Measurements from ENCODE around the gene SLC7A4.
"Not testable (repeated sequence)": the region's sequence is repeated elsewhere in the genome, so short reads cannot be mapped to it uniquely, and the experiment has no call there.

Gene SLC7A4

DNA sequence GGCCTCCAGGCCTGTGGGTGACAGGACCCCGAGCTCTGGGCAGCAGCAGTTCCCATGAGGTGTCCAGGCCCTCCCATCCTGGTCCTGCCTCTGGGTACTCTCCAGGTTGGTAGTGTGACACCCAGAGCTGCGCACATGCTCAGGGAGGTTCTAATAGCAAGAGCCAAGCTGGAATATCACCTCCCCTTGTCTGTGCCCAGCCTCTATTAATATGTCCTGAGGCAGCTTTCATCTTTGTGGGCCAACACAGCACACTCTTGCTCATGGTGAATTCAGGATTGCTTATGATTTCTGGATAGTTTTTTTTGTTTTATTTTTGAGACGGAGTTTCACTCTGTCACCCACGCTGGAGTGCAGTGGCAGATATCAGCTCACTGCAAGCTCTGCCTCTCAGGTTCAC is 14.0 kb downstream of the SLC7A4 start:
- no peak for FAIRE-seq

DNA sequence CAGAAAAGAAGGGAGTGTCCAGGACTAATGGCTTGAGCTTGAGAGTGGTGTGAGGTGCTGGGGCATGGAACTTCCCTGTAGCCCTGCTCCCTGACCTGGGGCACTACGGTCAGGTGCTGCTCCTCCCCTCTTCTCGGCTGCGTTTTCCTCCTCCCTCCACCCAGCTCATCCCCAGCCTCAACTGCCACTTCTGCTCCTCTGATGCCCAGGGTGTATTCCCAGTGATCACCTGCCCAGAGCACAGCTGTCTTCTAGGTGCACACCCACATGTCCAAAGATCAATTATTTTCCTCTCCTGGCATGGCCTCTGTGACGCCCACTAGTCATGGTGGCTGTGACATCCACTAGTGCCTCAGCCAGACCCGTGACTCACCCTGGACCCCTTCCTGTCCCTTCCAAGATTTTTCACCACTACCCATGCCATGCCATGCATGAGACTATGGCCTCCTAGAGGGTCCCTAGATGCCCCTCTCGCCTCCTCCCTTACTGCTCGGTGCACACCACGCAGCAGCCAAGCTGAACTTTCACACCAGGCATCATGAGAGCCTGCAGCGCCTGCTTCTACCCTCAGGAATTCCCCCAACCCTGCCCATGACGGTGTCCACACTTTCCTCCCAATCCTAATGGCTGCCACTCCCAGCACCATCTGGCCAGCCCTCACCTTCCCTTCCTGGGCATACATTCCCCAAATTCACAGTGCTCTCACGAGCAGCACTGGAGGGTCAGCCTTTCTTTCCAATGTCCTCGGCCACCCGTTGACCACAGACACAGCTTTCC is 15.5 kb downstream of the SLC7A4 start:
- FAIRE-seq, result no peak

DNA sequence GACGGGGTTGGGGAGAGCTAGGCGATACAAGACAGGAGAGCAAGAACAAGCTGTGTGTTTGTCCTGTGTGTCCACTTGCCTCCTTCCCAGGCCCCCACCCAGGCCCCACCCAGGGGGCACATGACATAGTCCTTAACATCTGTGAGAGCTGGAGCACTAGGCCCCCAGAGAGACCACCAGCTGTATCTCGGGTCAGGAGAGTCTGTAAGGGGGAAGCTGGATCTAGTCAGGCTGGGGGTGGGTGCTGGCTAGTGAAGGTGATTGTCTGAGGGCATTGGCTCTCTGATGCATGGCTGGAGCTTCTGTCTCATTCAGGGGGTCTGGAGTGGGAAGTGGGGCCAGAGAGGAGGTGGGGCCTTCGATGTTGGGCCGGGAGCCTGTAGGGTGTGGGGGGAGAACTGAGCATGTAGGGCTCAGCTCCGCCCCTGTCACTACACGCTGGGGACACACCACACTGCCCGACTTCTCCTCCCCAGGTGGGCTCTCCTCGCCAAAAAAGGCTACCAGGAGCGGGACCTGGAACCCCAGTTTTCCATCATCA is 16.8 kb downstream of the SLC7A4 start:
- FAIRE-seq, result no peak

DNA sequence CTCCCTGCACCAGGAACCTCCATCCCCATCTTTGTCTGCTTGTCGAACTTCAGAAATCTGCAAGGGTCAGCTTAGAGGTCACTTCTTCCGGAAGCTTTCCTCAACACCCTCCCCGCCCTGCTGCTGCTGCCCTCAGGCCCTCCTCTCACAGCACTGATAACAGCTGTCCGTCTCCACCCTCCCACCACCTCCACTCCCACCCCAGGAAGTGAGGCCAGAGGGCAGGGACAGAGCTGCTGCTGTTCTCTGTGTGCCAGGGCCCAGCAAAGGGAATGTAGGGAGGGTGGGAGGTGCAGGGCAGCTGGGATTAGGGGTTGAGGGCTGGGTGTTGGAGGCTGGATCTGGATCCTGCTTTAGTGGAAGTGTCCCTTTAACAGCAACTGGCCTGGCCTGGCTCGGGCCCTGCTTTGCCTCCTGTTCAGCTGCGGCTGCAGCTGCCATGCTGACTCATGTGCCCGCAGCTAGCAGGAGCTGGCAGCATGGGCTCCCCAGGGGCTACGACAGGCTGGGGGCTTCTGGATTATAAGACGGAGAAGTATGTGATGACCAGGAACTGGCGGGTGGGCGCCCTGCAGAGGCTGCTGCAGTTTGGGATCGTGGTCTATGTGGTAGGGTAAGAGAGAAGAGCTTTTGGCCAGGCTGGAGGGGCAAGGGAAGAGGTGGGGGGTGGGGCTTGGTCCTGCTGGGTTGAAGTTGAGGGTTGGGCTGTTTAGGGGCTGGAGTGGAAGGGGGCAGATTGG is 17.5 kb downstream of the SLC7A4 start, which contains the start of gene P2RX6:
P2RX6 (plus strand) TSS at position 440 of the 740 bp plus-strand sequence; CDS start at position 450, 10 bp downstream.
- no peak for FAIRE-seq

DNA sequence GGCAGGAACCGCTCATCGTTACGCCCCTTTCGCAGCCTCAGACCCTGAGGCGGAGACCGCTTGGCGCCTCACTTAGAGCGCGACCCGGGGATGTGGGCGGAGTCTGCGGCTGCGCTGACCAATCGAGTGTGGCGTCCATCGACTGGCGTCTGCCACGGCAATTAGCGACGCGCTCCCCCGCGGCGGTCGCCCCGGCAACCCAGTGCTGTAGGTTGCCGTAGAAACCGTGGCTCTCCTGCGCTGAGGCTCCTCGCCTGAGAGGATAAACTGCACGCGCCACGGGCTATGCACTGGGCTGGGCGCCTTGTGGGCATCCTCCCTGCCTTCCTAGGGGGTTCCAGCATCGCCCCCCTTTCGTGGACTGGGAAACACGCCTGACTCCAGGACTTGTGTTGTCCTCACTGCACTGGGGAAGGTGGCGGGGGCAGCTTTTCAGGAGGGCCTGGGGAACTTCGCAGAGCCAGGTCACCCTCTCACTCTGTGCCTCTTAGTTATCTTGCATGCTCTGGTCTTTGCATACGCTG is 18.1 kb downstream of the SLC7A4 start:
- peak; percentile 88 for FAIRE-seq

DNA sequence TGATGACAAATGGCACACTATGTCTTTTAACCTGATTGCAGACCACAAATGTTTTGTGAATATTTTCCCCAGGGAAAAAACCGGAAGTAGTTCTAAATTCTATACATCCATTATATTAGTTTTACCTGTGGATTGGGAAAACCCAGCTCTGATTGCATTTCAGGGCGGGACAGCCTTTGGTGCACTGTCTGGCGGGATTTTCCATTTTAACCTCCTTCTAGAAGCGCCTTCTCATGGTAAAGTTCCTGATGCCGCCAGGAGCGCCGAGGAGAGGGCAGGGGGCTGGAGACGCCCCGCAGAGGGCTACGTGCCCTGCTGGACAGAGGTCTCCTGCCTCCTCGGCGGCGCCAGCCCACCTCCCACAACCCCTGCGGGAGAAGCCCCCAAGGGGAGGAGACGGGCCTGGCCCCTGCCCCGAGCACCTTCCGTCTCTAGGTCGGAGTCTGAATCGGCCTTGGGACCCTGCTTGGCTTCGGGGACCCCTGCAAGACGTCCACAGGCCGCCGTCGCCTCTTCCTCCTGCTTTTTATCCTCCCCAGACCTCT is 18.6 kb downstream of the SLC7A4 start:
- FAIRE-seq, result no peak

DNA sequence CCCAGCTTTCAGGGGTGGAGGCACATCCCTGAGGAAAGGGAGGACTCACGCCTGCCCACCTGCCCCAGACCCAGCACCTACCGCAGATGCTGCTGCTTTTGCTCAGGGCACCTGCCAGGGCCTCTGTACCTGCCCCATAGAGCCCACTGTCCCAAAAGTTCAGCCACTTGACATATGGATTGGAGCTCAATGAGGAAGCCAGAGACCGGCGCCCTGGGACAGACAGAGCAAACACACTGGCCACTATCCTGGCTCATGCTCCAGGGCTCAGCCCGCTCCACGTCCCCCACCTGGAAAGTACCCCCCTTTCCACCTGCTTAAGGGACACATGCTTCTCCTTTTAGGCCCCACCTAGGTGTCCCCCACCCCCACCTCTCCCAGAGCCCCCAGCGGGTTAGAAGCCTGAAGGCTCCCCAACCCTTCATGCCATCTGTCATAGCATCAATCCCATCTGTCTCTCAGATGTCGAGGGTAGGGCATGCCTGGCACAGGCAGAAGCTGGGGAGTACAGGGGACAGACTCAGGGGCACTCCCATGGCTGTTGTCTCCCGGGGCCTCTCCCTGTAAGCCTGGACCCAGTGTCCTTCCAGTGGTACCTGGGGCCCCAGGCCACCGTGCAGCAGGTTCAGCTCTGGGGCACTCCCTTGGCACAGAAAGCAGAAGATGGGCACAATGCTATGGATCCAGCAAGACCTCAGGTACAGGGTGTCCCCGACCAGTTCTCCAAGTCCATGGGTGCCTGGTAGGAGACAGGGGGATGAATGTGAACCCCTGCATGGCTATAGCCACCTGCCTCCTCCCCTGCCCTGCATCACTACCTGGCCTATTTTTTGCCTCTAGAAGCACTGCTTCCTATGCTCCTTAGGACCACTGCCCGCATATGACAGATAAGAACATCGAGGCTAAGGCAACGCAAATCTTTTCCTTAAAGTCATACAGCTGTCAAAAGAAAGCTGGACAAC is 19.6 kb downstream of the SLC7A4 start:
- FAIRE-seq, result no peak

DNA sequence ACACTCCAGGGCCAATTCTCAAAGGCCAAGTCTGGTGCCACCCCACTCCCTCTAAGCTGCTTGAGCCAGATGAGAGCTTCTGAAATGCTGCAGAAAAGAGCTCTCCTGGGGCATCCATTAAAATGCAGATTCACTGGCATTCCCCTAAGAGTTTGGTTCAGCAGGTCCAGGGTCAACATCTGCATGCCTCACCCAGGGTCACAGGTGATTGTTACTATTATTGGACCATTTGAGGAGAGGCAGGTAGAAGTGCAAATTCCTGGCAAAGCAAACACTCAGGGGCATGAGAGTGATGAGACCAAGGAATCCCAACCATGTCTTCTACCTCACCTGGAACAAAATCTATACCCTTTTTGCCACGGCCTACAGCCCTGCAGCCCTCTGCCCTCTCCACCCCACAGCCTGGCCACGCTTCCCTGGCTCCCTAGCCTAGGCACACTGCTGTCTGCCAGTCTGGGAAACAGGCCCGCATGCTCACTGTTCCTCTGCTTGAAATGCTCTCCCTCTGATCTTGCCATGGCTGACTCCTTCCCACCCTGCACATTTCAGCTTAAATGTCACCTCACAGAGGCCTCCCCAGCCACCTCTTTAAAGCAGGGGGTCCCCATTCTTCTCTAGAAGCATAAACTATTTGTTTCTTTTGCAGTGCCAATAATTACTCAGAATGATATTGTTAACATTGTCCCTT is 21.8 kb downstream of the SLC7A4 start:
- no peak for FAIRE-seq

DNA sequence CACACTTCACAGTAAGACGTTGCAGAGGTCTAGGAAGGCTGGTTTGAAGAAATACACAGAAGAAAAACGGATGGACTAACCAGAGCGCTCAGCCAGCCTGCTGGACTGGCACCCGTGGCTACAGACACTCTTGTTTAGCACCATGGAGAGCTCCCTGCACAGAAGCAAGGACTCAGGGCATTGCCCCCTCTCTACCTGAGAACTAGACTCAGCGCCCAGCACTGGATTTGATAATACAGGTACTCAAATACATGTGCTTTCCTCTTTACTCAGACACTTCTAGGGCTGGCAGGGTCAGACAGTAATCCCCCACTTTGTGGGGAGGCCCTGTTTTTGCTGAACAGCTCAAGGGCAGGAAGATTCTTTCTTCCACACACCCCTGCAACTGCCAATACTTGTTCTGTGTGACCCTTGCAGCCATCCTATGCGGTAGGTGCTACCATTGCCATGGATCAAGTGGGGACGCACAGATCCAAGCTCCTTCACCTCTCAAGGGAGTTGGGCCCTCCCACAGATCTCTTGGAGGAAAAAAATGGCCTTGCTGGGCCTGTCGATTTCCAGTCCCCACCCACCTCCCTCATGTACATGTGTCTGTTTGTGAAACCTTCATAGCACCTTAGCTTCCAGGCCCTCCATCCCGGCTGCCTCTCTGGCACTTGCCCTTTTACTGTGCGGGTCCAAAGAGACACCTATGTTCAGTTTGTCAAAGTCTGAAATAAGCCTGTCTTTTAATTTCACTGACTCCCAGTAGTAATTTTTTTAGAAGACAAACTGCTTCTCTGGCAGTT is 22.5 kb downstream of the SLC7A4 start:
- FAIRE-seq, result no peak

DNA sequence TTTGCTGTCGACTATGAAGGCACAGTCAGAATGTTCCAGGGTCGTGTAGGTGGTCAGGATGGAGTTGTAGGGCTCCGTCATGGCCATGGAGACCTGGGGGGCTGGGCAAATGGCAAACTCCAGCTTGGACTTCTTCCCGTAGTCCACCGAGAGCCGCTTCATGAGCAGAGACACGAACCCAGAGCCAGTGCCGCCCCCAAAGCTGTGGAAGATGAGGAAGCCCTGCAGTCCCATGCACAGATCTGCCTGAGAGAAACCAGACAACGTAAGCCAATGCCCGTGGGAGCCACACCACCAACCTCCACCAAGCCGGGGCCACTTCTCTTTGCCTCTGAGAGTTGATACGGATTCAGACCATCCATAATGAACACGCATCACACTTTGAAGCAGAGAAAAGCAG is 23.2 kb downstream of the SLC7A4 start:
- FAIRE-seq, result not testable (repeated sequence)

DNA sequence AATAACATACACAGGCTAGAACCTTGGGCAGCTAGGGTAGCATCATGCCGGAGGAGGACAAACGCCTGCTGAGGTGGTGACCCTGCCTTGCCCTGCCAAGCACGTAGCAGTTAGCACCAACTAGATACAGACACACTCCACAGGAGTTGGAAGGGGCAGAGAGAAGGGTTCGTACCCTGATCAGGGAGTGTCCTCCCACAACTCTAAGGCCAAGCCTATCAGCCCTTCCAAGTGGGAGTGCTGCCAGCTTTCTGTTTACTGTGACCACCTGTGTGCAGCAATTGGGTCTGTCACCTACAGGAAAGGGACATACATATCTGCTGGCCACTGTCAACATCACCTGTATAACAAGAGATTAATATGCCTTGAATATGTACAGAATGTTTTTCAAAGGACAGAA is 28.6 kb downstream of the SLC7A4 start:
- FAIRE-seq, result no peak

DNA sequence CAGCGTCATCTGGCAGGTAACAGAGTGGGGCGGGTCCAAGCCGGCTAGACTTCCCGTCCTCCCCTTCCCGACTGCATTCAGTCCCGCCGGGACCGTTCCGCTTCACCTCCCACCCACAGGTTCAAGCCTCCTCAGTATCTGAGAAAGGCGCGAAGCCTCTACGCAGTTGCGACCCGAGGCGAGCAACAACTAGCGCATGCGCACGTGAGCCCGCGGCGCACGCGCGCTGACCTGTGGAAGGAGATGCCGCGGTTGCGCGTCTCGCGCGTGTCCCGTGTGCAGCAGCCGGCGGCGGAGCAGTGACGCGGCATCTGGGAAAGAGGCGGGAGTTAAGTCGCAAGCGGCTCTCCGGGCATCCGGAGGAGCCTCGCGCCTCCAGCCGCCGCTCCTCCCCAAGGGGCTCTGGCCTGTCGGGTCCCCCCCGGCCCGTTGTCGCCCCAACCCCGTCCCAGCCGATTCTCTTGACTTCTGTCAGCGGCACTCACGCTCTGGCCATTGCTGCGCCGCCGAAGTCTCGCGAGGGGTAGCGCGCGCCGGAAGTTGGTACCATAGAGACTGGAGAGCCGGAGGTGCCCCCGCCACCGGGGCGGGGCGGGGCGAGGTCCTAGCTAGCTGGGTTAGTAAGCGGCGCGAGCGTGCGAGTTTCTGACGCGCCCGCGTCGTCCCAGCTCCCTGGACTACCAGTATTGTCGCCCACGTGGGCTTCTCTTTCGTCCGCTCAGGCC is 30.6 kb downstream of the SLC7A4 start, which contains the start of gene THAP7:
THAP7 (minus strand) TSS at position 518 of the 725 bp plus-strand sequence; CDS start at position 311, 207 bp downstream.
- FAIRE-seq, result no peak

DNA sequence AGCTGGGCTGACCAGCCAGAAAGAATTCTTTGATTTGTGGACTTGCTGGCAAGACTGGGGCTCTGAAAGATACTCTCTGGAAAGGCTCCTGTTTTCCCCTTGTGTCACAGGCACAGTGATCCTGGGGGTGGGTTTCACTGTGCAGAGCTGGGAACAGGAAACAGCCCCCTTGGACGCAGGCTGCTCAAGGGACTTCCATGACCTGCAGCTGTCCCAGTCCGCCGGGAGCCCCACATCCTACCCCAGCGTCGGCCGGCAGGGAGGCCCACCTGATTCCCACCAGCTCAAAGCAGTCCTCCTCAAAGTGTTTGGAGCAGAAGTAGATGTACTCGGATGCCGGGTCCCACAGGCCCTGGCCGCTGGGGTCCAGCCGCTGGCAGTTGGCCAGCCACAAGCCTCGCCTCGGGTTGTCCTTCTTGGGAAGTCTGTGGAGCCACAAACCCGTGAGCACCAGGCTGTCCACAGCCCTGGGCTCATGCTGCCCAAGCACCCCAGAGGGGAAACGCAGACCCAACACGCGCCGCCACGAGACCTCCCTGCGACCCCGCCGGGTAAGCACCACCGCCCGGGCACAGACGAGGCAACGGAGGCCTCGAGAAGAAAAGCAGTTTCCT is 31.3 kb downstream of the SLC7A4 start:
- FAIRE-seq, result no peak

DNA sequence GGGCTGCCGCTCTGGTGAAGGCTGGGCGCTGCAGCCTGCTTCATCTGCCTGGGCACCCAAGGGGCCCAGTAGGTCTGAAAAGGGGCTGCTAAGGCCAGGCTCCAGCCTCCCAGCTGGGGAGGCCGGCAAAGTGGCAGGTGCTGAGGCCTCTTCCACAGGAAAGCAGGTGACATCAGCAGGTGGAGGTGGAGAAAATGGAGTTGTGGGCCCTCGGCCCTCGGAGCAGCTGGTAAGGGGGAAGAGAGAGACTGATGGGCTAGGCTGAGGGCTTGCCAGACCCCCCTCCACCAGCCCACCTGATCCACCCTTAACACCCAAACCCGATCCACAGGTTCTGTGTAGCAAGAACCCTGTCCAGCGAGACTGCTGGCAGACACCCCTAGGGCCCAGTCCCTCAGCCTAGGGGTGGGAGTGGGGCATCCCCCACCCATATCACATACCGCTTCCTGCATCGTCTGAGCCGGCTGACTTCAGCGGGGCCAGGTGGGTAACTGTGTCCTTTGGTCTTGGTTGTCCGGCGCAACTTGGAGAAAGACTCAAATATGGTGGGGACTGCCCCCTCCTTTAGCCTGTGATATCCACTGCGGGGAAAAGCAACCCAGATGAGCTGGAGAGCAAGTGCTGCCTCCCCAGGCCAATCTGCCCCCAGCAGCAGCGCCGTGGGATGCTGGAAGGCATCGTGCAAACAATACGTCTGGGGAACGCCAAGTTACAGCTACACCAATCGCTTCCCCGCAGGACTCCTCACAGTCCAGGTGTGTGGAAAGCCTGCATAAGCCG is 32.0 kb downstream of the SLC7A4 start:
- FAIRE-seq, result no peak

DNA sequence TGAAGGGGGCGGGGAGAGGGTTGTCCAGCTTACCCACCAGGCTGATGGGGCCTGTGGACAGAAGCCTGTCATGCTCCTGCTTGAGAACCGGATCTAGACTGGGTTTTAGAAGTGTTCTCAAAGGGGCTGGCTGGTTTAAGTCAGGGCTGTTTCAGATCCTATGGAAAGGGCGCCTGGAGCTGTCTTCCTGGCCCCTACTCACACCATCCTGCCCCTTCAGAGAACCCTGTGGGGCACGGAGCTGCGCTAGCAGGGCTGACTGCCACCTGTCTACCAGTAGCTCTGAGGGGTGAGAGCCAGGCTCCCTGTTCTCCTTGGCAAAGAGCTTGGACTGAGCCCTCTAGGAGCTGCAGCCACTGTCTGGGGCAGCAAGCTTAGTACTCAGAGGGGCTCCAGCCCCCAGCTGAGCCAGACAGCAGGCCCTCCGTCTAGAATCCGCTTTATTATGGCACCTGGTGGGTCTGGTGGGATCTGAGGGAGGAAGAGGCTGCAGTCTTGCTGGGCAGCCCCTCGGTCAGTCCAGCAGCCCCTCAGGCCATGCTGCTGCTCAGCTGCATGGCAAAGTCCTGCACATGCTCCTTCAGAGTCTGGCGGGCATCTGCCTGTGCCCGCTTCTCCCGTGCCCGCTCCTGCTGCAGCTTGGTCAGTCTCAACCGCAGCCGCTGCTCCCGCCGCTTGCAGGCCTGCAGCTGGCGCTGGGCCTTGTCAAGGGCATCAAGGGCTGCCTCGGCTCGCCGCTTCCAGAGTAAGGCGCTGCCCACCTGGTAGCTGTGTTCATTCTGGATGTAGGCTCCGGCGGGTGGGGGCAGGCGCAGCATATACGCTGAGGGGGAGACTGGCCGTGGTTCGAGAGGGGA is 32.8 kb downstream of the SLC7A4 start:
- no peak for FAIRE-seq

DNA sequence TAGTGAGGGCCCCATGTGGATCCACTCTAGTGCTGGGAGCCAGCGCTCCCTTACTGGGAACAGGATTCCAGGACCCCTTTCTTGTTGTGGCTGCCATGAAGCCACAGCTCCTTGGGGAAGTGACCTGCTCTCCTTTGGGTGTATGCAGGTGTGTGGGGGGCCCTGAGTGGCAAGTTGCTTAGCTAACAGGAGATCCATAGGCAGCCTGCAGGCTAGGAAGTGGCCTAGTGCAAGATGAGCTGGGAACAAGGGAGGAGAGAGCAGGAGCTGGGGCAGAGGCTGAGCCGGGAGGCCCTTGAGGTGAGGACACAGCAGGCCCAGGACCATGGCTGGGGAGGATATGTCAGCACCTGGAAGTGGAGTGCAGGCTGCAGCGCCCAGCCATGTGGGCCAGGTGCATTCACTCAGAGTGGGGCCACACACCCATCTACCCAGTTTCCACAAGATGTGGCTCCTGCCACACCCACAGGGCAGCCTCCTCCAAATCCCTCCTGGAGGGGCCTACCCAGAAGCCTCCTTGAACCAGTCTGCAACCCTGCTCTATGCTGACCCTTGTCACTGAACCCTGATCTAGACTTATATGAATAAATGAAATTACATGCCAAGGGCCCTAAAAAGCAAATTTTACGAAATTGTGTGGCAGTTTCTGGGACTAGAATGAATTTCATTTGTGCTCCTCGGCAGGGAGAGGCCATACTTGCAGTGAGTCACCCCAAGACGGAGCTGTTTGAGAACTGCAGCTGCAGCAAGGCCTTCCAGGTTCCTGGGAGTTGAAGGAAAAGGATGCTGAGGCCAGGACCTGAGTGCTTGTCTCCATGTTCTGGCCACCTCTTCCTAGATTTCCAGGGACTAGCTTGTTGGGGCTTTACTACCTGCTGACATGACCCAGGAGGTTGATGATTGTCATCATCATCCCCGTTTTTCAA is 33.7 kb downstream of the SLC7A4 start:
- FAIRE-seq, result no peak

Data from A204.1 (cell line).